Keratinocyte (primary cell): Measurements from ENCODE around the gene CLDND2. TPM values are rescaled to one million over a fixed set of nuclear protein-coding genes. Genes with fewer than 3 reads are reported as not detected.

Source experiments
- DNase-seq: peaks from one replicate; pipeline ENCODE4 v3.0.0-alpha.2; 2011; ENCODE audit warnings: low read depth, missing footprints, low spot score
- FAIRE-seq: peaks from 2 replicates; lab custom pipeline; 2011; peaks lifted over from hg19 to GRCh38; lab: Jason Lieb, UNC
- H2AFZ ChIP-seq: 2 replicates; pipeline ENCODE4 v1.6.0; 2012; ENCODE audit warnings: low read length, control low read depth, inconsistent platforms; ENCODE audit not compliant: control insufficient read depth
- H3K27ac ChIP-seq: 2 replicates; pipeline ENCODE4 v1.5.1; 2011; ENCODE audit warnings: low read length; ENCODE audit not compliant: control insufficient read depth, insufficient read depth
- H3K27me3 ChIP-seq: 3 replicates; pipeline ENCODE4 v1.6.0; 2011; ENCODE audit warnings: low read length; ENCODE audit not compliant: control insufficient read depth, insufficient read depth; ENCODE audit errors: extremely low read depth
- H3K36me3 ChIP-seq, 2 experiments: 2 replicates in 1 of 2; 3 replicates in 1 of 2; pipeline ENCODE4 v1.5.1; 2011; ENCODE audit warnings: low read length in 2 of 2, mild to moderate bottlenecking in 1 of 2; ENCODE audit not compliant: control insufficient read depth in 2 of 2, insufficient read depth in 2 of 2; ENCODE audit errors: extremely low read depth in 1 of 2
- H3K4me1 ChIP-seq: 3 replicates; pipeline ENCODE4 v1.5.1; 2011; ENCODE audit warnings: low read length; ENCODE audit not compliant: control insufficient read depth, insufficient read depth; ENCODE audit errors: extremely low read depth
- H3K4me2 ChIP-seq: 3 replicates; pipeline ENCODE4 v1.6.0; 2011; ENCODE audit warnings: low read depth, low read length; ENCODE audit not compliant: control insufficient read depth, insufficient read depth; ENCODE audit errors: extremely low read depth
- H3K4me3 ChIP-seq, 3 experiments: fragments of 200-600 bp in 1 of 3; sonication (generic) in 1 of 3; 2 replicates in 2 of 3; 3 replicates in 1 of 3; pipeline ENCODE4 v1.5.1; 2011 to 2016; ENCODE audit warnings: low read length in 3 of 3, mild to moderate bottlenecking in 3 of 3, control low read depth in 2 of 3, inconsistent platforms in 1 of 3, low read depth in 1 of 3, mixed read lengths in 1 of 3, mixed run types in 1 of 3, moderate library complexity in 1 of 3; ENCODE audit not compliant: control insufficient read depth in 2 of 3, insufficient read depth in 2 of 3; ENCODE audit errors: extremely low read depth in 1 of 3
- H3K79me2 ChIP-seq: 2 replicates; pipeline ENCODE4 v1.6.0; 2012; ENCODE audit warnings: low read length; ENCODE audit not compliant: control insufficient read depth, insufficient read depth
- H3K9ac ChIP-seq: 3 replicates; pipeline ENCODE4 v1.6.0; 2011; ENCODE audit warnings: low read length; ENCODE audit not compliant: control insufficient read depth, insufficient read depth; ENCODE audit errors: extremely low read depth
- H3K9me1 ChIP-seq: 3 replicates; pipeline ENCODE4 v1.6.0; 2011; ENCODE audit warnings: low read length; ENCODE audit not compliant: control insufficient read depth, insufficient read depth; ENCODE audit errors: extremely low read depth
- H3K9me3 ChIP-seq: 2 replicates; pipeline ENCODE4 v1.5.1; 2012; ENCODE audit warnings: low read depth, low read length; ENCODE audit not compliant: control insufficient read depth
- H4K20me1 ChIP-seq: 3 replicates; pipeline ENCODE4 v1.6.0; 2011; ENCODE audit warnings: low read length; ENCODE audit not compliant: control insufficient read depth, insufficient read depth; ENCODE audit errors: extremely low read depth
- EZH2 ChIP-seq: IDR thresholded peaks from one replicate; pipeline ENCODE4 v1.6.1; 2012; ENCODE audit warnings: inconsistent platforms, mild to moderate bottlenecking, low read length, moderate library complexity
- dilution Hi-C: fragments of 300-500 bp; cut with MboI; formaldehyde crosslinking; loops from one replicate; pipeline ENCODE4 v1.7.0; 2020; ENCODE audit warnings: low sequenced_read_pairs; ENCODE audit not compliant: extremely low pct_ligation_motif_present
- polyA plus RNA-seq, 5 experiments: library from polyadenylated mRNA; depleted of rRNA in 3 of 5; stranded (reverse) in 3 of 5; stranded (forward) in 1 of 5; unstranded in 1 of 5; fragments of >200 nt; gene quantifications; 1 replicate in 1 of 5; 2 replicates in 3 of 5; 3 replicates in 1 of 5; pipeline versions ENCODE4 v1.2.1 to v1.2.3, GENCODE V29; 2011 to 2012; ENCODE audit warnings: missing spikeins in 2 of 5, low read depth in 1 of 5, low replicate concordance in 1 of 5
- TF ChIP-seq, protein P1 (sequence below), 3 experiments: IDR thresholded peaks in 1 of 3; conservative IDR thresholded peaks in 1 of 3; optimal IDR thresholded peaks in 1 of 3; 2 replicates in 2 of 3; 3 replicates in 1 of 3; pipeline versions ENCODE3 to v1.5.1; 2011; ENCODE audit warnings: low read length in 3 of 3, mild to moderate bottlenecking in 3 of 3, moderate library complexity in 2 of 3, control low read depth in 1 of 3, inconsistent platforms in 1 of 3; ENCODE audit not compliant: insufficient read depth in 2 of 3; ENCODE audit errors: extremely low read depth in 1 of 3

CLDND2 gene
- polyA plus RNA-seq, 1 donor (not counting 4 experiments of a cell fraction or from before 2014, with no cell fraction given): 0.37 TPM

DNA sequence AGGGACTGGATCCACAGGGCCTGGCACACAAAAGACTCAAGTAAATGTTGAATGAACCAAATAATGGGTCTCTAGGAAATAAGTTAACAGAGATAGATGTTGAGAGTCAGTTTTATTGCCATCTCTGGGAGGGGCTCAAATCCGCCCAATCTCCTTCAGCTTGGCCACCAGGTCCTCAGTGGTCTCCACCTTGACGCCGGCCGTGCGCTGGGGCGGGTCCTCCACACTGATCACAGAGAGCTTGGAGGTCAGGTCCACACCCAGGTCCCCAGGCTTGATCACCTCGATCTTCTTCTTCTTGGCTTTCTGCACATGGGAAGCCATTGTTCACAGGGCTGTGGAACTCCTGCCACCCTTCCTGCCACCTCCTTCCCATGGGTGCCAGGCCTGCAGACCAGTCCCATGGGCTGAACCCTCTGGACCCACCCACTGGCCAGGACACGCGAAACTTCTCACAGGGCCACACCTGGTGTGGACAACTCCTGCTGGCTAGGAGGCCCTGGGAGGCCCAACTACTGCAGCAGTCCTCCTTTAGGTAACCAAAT is 23.7 kb downstream of the CLDND2 start:
- Histone ChIP-seq H3K4me3 (no peak overlapping the region), H4K20me1 (no peaks in the 10 kb centered on the region), H3K27ac (no peak overlapping the region), H3K4me2 (no peak overlapping the region), H3K9me1 (no peaks in the 10 kb centered on the region), H3K9ac (no peak overlapping the region), H3K9me3 (no peaks in the 10 kb centered on the region), H3K36me3 (peaks cover 4 to 18% of the 10 kb centered on the region in 2 experiments), H3K79me2 (no peaks in the 10 kb centered on the region), H3K4me1 (peaks cover 3% of the 10 kb centered on the region), H2AFZ (no peak overlapping the region), H3K27me3 (no peaks in the 10 kb centered on the region)
- TF ChIP-seq, protein P1, sequence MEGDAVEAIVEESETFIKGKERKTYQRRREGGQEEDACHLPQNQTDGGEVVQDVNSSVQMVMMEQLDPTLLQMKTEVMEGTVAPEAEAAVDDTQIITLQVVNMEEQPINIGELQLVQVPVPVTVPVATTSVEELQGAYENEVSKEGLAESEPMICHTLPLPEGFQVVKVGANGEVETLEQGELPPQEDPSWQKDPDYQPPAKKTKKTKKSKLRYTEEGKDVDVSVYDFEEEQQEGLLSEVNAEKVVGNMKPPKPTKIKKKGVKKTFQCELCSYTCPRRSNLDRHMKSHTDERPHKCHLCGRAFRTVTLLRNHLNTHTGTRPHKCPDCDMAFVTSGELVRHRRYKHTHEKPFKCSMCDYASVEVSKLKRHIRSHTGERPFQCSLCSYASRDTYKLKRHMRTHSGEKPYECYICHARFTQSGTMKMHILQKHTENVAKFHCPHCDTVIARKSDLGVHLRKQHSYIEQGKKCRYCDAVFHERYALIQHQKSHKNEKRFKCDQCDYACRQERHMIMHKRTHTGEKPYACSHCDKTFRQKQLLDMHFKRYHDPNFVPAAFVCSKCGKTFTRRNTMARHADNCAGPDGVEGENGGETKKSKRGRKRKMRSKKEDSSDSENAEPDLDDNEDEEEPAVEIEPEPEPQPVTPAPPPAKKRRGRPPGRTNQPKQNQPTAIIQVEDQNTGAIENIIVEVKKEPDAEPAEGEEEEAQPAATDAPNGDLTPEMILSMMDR (optimal IDR thresholded peaks at IDR 0.05 in 1 of 3, IDR thresholded peaks at IDR 0.05 in 1 of 3, conservative IDR thresholded peaks at IDR 0.05 in 1 of 3; ENCODE audit: extremely low read depth in 1 of 3, insufficient read depth in 2 of 3, low read length in 3 of 3): no peak
- TF ChIP-seq EZH2: no peak
- DNase-seq (no peak), FAIRE-seq (no peak)
- dilution Hi-C loops: no loop called here

DNA sequence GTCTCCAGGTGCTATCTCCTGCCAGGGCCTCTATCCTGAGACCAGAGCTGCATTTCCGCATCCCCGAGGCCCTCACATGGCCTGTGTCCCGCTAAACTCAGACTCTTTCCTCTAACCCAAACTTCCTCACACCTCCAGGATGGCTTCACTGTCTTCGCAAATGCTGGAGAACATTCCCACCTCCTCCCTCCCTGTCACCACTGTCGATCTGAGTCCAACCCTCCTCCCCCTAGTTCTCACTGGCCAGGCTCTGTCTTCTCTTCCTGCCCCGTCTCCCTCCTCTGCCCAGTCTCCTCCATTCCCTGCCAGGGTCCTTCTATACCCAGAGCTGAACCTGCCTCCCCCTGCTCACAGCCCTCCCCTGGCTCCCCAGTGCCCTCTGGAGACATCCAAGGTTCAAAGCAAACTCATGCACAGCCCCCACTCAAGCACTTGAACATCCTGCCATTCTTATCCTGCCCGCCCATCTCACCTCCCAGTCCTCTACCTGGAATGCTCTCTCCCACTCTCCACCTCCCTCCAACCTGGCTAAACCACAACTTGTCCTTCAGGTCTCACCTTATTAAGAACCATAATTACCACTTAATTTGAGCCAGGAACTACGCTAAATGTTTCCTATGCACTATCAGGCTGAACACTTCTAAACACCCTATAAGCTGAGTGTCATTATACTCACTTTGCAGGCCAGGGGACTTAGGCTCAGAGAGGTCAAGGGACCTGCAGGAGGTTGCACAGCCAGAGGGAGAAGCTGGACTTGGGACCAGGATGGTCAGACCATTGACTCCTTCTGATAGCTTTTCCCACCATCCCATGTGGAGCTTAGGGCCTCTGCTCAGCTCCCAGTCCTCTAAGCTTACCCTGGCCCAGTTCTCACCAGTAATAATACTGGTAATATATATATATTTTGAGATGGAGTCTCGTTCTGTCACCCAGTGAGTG is 25.9 kb downstream of the CLDND2 start:
- H3K9me3 ChIP-seq: no peaks in the 10 kb centered on the region
- no peak for DNase-seq
- TF ChIP-seq, protein P1 (optimal IDR thresholded peaks at IDR 0.05 in 1 of 3, IDR thresholded peaks at IDR 0.05 in 1 of 3, conservative IDR thresholded peaks at IDR 0.05 in 1 of 3; ENCODE audit: extremely low read depth in 1 of 3, insufficient read depth in 2 of 3, low read length in 3 of 3): no peak
- no peak for TF ChIP-seq EZH2
- dilution Hi-C loops: no loop called here
- no peaks in the 10 kb centered on the region for H3K79me2 ChIP-seq
- no peak overlapping the region for H2AFZ ChIP-seq
- H3K4me1 ChIP-seq: peaks cover 8% of the 10 kb centered on the region
- no peak overlapping the region for H3K9ac ChIP-seq
- H3K4me2 ChIP-seq: no peak overlapping the region
- no peak overlapping the region for H3K4me3 ChIP-seq
- no peaks in the 10 kb centered on the region for H4K20me1 ChIP-seq
- no peaks in the 10 kb centered on the region for H3K9me1 ChIP-seq
- no peak overlapping the region for H3K27ac ChIP-seq
- no peak for FAIRE-seq
- no peaks in the 10 kb centered on the region for H3K27me3 ChIP-seq
- H3K36me3 ChIP-seq: peaks cover 4 to 13% of the 10 kb centered on the region in 2 experiments
